Suprapubic skin (tissue), 3 donors: ENCODE data around the gene SORCS2.

ENCODE experiments used
- EP300 ChIP-seq: sonication (generic); formaldehyde crosslinking; IDR thresholded peaks from one replicate; pipeline ENCODE4 v1.6.1; 2017; ENCODE audit warnings: antibody characterized with exemption
- POLR2A ChIP-seq, 2 donors: fragments of 450-650 bp; IDR thresholded peaks; one replicate each; pipeline ENCODE4 v1.6.1; 2017; ENCODE audit warnings: antibody characterized with exemption in 2 of 2, mild to moderate bottlenecking in 2 of 2, moderate library complexity in 2 of 2
- TF ChIP-seq, protein P1 (sequence below), 2 donors: fragments of 200-600 bp in 1 of 2; fragments of 450-650 bp in 1 of 2; sonication (generic) in 1 of 2; IDR thresholded peaks; one replicate each; pipeline ENCODE4 v1.5.1; 2016 to 2019; ENCODE audit warnings: antibody characterized with exemption in 2 of 2, mild to moderate bottlenecking in 1 of 2, moderate library complexity in 1 of 2

DNA sequence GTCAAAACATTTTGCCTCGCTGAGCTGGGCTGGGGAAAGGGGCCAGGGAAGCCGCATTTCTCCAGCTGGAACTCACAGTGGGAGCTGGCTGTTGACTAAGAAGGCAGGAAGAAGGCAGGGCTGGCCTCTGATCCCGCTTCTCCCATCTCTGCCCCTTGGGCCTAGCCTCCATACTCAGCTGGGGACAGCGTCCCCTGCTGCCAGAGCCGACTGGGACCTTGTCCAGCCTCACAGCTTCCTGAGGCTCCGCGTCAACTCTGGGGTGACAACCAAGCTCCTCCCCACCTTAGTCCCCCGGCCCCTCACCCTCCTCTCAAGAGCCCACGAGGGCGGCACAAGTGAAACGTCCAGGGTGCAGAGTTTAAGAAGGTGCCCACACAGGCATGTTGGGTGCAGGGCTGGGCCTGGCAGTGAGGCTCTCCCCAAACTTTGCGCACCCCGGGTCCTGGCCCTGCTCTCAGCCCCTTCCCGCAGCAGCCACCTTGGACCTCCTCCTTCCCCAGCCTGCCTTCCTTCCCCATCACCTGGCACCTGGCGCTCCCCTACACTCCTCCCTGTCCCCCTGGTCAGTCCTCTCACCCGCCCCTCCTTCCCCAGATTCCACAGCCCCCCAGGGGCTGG is 141.6 kb downstream of the SORCS2 start:
- TF ChIP-seq, protein P1, sequence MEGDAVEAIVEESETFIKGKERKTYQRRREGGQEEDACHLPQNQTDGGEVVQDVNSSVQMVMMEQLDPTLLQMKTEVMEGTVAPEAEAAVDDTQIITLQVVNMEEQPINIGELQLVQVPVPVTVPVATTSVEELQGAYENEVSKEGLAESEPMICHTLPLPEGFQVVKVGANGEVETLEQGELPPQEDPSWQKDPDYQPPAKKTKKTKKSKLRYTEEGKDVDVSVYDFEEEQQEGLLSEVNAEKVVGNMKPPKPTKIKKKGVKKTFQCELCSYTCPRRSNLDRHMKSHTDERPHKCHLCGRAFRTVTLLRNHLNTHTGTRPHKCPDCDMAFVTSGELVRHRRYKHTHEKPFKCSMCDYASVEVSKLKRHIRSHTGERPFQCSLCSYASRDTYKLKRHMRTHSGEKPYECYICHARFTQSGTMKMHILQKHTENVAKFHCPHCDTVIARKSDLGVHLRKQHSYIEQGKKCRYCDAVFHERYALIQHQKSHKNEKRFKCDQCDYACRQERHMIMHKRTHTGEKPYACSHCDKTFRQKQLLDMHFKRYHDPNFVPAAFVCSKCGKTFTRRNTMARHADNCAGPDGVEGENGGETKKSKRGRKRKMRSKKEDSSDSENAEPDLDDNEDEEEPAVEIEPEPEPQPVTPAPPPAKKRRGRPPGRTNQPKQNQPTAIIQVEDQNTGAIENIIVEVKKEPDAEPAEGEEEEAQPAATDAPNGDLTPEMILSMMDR (IDR thresholded peaks at IDR 0.05) = no peak
- TF ChIP-seq EP300 (no peak), POLR2A (IDR thresholded peaks at IDR 0.05) (no peak)
